ENCODE measurements around the gene HNRNPUL1.

DNA sequence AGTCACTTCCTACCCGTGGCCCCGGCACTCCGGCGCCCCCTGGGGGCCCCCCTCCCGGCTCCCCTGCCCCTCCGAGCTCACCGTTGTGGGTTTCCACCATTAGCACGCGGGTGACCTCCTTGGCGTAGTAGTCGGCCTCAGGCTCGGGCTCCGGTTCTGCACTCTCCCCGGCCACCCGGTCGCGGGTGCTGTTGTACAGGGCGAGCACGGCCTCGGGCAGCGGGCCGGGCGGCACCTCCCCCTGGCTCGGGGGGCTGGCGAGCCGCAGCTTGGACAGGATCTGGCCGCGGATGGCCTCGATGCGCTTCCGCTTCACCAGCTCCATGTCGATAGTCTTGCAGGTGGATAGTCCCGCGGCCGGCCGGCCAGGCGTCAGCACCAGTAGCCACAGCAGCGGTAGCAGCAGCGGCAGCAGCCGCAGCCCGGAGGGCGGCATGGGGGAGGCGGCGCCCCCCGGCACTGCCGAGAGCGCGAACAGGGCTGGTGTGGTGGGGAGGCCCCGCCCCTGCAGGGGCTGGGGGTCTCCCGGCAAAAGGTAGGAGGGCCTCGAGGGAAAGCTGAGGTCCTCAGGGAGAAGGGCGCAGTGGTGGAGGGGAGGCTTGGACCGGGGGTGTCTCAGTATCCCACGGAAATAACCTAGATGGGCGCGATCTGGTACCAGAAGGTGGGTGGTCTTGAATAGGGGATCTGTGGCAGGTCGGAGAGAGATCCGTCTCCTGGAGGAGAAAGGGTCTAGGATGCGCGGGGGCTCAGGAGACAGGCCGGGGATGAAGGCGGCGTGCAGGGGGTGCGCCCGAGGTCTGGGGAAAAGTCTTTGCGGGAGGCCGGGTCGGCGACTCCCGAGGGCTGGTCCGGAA, 88.7 kb downstream of the HNRNPUL1 start:
- TF ChIP-seq, protein P1, sequence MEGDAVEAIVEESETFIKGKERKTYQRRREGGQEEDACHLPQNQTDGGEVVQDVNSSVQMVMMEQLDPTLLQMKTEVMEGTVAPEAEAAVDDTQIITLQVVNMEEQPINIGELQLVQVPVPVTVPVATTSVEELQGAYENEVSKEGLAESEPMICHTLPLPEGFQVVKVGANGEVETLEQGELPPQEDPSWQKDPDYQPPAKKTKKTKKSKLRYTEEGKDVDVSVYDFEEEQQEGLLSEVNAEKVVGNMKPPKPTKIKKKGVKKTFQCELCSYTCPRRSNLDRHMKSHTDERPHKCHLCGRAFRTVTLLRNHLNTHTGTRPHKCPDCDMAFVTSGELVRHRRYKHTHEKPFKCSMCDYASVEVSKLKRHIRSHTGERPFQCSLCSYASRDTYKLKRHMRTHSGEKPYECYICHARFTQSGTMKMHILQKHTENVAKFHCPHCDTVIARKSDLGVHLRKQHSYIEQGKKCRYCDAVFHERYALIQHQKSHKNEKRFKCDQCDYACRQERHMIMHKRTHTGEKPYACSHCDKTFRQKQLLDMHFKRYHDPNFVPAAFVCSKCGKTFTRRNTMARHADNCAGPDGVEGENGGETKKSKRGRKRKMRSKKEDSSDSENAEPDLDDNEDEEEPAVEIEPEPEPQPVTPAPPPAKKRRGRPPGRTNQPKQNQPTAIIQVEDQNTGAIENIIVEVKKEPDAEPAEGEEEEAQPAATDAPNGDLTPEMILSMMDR (IDR thresholded peaks at IDR 0.05; ENCODE audit: low read length), result peak; percentile 79
- no peak for TF ChIP-seq EZH2 (IDR thresholded peaks at IDR 0.05; ENCODE audit: borderline replicate concordance, low read length)
